ENCODE measurements around the gene SLC7A5.
"Not testable (repeated sequence)": the region's sequence is repeated elsewhere in the genome, so short reads cannot be mapped to it uniquely, and the experiment has no call there.

SLC7A5 gene

DNA sequence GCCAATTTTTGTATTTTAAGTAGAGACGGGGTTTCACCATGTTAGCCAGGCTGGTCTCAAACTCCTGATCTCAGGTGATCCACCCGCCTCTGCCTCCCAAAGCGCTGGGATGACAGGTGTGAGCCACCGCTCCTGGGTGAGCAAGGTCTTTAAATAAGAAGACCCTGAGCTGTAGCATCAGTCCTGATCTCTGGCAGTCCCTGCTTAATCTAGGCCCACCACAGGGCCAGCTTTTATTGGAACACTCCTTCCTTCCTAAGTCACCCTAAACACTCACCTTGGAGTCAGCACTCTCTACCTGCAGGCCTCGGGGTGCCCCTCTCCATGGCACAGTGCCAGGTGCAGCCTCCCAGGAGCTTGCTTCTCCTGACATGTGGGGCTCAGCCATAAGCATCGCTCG lies 36.2 kb upstream of the SLC7A5 start:
- not testable (repeated sequence) for H3K27me3 ChIP-seq (ENCODE audit: control insufficient read depth in 5 of 5, insufficient read depth in 4 of 5, low read length in 5 of 5)

DNA sequence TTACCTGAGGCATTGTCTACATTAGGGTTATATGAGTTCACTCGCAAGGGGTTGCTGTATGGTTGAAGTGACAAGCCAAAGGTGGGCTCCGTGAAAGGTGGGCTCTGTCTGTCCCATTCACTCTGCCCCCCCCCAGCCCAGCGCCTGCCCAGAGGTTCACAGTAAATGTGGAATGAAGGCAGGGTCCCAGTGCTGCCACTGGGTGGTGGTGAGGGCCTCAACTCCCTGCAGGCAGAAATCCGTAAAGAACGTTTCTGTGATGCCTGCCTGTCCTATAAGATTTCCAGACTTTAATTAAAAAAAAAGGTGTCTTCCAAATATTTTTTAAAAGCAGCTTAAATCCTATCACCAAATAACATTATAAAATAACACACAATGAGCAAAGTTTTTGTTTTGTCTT lies 35.7 kb upstream of the SLC7A5 start:
- H3K4me3 ChIP-seq (ENCODE audit: low read depth in 1 of 5, low read length in 5 of 5); H3K27me3 ChIP-seq (ENCODE audit: control insufficient read depth in 5 of 5, insufficient read depth in 4 of 5, low read length in 5 of 5); H3K9ac ChIP-seq (ENCODE audit: low read length in 5 of 5); H3K36me3 ChIP-seq (ENCODE audit: control insufficient read depth in 5 of 5, insufficient read depth in 5 of 5, low read length in 5 of 5); H3K9me3 ChIP-seq (ENCODE audit: control insufficient read depth in 5 of 5, low read length in 5 of 5); H3K27ac ChIP-seq (ENCODE audit: low read depth, low read length); H3K4me1 ChIP-seq (ENCODE audit: control insufficient read depth in 5 of 5, insufficient read depth in 5 of 5, low read length in 5 of 5): not testable (repeated sequence)

More for the DNA sequence above, 36.2 kb upstream of the SLC7A5 start:
- not testable (repeated sequence) for H3K27ac ChIP-seq (ENCODE audit: low read depth, low read length); H3K4me1 ChIP-seq (ENCODE audit: control insufficient read depth in 5 of 5, insufficient read depth in 5 of 5, low read length in 5 of 5); H3K9me3 ChIP-seq (ENCODE audit: control insufficient read depth in 5 of 5, low read length in 5 of 5); H3K9ac ChIP-seq (ENCODE audit: low read length in 5 of 5); H3K36me3 ChIP-seq (ENCODE audit: control insufficient read depth in 5 of 5, insufficient read depth in 5 of 5, low read length in 5 of 5); H3K4me3 ChIP-seq (ENCODE audit: low read depth in 1 of 5, low read length in 5 of 5)

GRCh38 chr16:87900489-87900888 lies 31.2 kb upstream of the SLC7A5 start:
- not testable (repeated sequence) for H3K9ac ChIP-seq (ENCODE audit: low read length in 5 of 5); H3K9me3 ChIP-seq (ENCODE audit: control insufficient read depth in 5 of 5, low read length in 5 of 5); H3K4me1 ChIP-seq (ENCODE audit: control insufficient read depth in 5 of 5, insufficient read depth in 5 of 5, low read length in 5 of 5); H3K27me3 ChIP-seq (ENCODE audit: control insufficient read depth in 5 of 5, insufficient read depth in 4 of 5, low read length in 5 of 5); H3K36me3 ChIP-seq (ENCODE audit: control insufficient read depth in 5 of 5, insufficient read depth in 5 of 5, low read length in 5 of 5); H3K4me3 ChIP-seq (ENCODE audit: low read depth in 1 of 5, low read length in 5 of 5); H3K27ac ChIP-seq (ENCODE audit: low read depth, low read length)

GRCh38 chr16:87897521-87898505 lies 28.5 kb upstream of the SLC7A5 start:
- H3K4me3 ChIP-seq (ENCODE audit: low read depth in 1 of 5, low read length in 5 of 5), result no peak overlapping the region
- H3K9me3 ChIP-seq (ENCODE audit: control insufficient read depth in 5 of 5, low read length in 5 of 5), result no peaks in the 10 kb centered on the region
- H3K9ac ChIP-seq (ENCODE audit: low read length in 5 of 5), result no peak overlapping the region
- no peak overlapping the region for H3K27ac ChIP-seq (ENCODE audit: low read depth, low read length)
- no peaks in the 10 kb centered on the region for H3K36me3 ChIP-seq (ENCODE audit: control insufficient read depth in 5 of 5, insufficient read depth in 5 of 5, low read length in 5 of 5)
- peaks cover 0 to 6% (median 2%) of the 10 kb centered on the region in 5 donors for H3K27me3 ChIP-seq (ENCODE audit: control insufficient read depth in 5 of 5, insufficient read depth in 4 of 5, low read length in 5 of 5)
- H3K4me1 ChIP-seq (ENCODE audit: control insufficient read depth in 5 of 5, insufficient read depth in 5 of 5, low read length in 5 of 5), result peaks cover 0 to 5% (median 0%) of the 10 kb centered on the region in 5 donors

- H3K36me3 ChIP-seq (ENCODE audit: control insufficient read depth in 5 of 5, insufficient read depth in 5 of 5, low read length in 5 of 5); H3K4me3 ChIP-seq (ENCODE audit: low read depth in 1 of 5, low read length in 5 of 5); H3K4me1 ChIP-seq (ENCODE audit: control insufficient read depth in 5 of 5, insufficient read depth in 5 of 5, low read length in 5 of 5); H3K9ac ChIP-seq (ENCODE audit: low read length in 5 of 5); H3K27ac ChIP-seq (ENCODE audit: low read depth, low read length); H3K27me3 ChIP-seq (ENCODE audit: control insufficient read depth in 5 of 5, insufficient read depth in 4 of 5, low read length in 5 of 5); H3K9me3 ChIP-seq (ENCODE audit: control insufficient read depth in 5 of 5, low read length in 5 of 5): not testable (repeated sequence)
Observed at GRCh38 chr16:87896924-87897520, 27.7 kb upstream of the SLC7A5 start.

- not testable (repeated sequence) for H3K9ac ChIP-seq (ENCODE audit: low read length in 5 of 5); H3K4me1 ChIP-seq (ENCODE audit: control insufficient read depth in 5 of 5, insufficient read depth in 5 of 5, low read length in 5 of 5); H3K27ac ChIP-seq (ENCODE audit: low read depth, low read length); H3K4me3 ChIP-seq (ENCODE audit: low read depth in 1 of 5, low read length in 5 of 5); H3K36me3 ChIP-seq (ENCODE audit: control insufficient read depth in 5 of 5, insufficient read depth in 5 of 5, low read length in 5 of 5); H3K27me3 ChIP-seq (ENCODE audit: control insufficient read depth in 5 of 5, insufficient read depth in 4 of 5, low read length in 5 of 5); H3K9me3 ChIP-seq (ENCODE audit: control insufficient read depth in 5 of 5, low read length in 5 of 5)
Observed at GRCh38 chr16:87896176-87896890, 27.0 kb upstream of the SLC7A5 start.

DNA sequence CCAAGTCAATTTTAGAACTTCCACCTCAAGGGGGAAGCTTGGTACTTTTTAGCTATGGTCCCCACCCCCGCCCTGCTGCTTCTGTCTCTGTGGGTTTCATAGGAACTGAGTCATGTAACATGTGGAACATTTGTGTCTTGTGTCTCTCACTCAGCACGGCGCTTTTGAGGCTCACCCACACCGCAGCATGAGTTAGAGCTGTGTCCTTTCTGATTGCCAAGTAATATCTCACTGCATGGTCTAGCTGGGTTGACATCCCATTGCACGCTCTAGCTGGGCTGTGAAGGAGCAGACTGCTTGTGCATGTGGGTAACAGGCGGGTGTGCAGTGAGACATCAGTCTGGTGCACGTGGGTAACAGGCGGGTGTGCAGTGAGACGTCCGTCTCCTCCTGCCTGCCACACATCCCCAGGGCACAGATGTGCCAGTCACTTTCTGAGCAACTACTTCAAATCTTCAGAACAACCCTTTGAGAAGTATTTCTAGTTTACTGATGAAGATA lies 26.4 kb upstream of the SLC7A5 start:
- Histone ChIP-seq H3K4me1 (ENCODE audit: control insufficient read depth in 5 of 5, insufficient read depth in 5 of 5, low read length in 5 of 5) (peaks cover 0 to 5% (median 0%) of the 10 kb centered on the region in 5 donors), H3K36me3 (ENCODE audit: control insufficient read depth in 5 of 5, insufficient read depth in 5 of 5, low read length in 5 of 5) (no peaks in the 10 kb centered on the region), H3K27ac (ENCODE audit: low read depth, low read length) (no peak overlapping the region), H3K4me3 (ENCODE audit: low read depth in 1 of 5, low read length in 5 of 5) (no peak overlapping the region), H3K9ac (ENCODE audit: low read length in 5 of 5) (no peak overlapping the region), H3K9me3 (ENCODE audit: control insufficient read depth in 5 of 5, low read length in 5 of 5) (no peaks in the 10 kb centered on the region), H3K27me3 (ENCODE audit: control insufficient read depth in 5 of 5, insufficient read depth in 4 of 5, low read length in 5 of 5) (peaks cover 0 to 6% (median 2%) of the 10 kb centered on the region in 5 donors)

GRCh38 chr16:87894005-87894404 lies 24.7 kb upstream of the SLC7A5 start:
- not testable (repeated sequence) for H3K36me3 ChIP-seq (ENCODE audit: control insufficient read depth in 5 of 5, insufficient read depth in 5 of 5, low read length in 5 of 5); H3K9ac ChIP-seq (ENCODE audit: low read length in 5 of 5); H3K9me3 ChIP-seq (ENCODE audit: control insufficient read depth in 5 of 5, low read length in 5 of 5); H3K4me1 ChIP-seq (ENCODE audit: control insufficient read depth in 5 of 5, insufficient read depth in 5 of 5, low read length in 5 of 5); H3K27ac ChIP-seq (ENCODE audit: low read depth, low read length); H3K4me3 ChIP-seq (ENCODE audit: low read depth in 1 of 5, low read length in 5 of 5); H3K27me3 ChIP-seq (ENCODE audit: control insufficient read depth in 5 of 5, insufficient read depth in 4 of 5, low read length in 5 of 5)

GRCh38 chr16:87891764-87892163 lies 22.5 kb upstream of the SLC7A5 start:
- Histone ChIP-seq H3K27ac (ENCODE audit: low read depth, low read length) (no peak overlapping the region), H3K9me3 (ENCODE audit: control insufficient read depth in 5 of 5, low read length in 5 of 5) (peaks cover 0 to 5% (median 0%) of the 10 kb centered on the region in 5 donors), H3K4me3 (ENCODE audit: low read depth in 1 of 5, low read length in 5 of 5) (no peak overlapping the region), H3K9ac (ENCODE audit: low read length in 5 of 5) (no peak overlapping the region), H3K27me3 (ENCODE audit: control insufficient read depth in 5 of 5, insufficient read depth in 4 of 5, low read length in 5 of 5) (no peaks in the 10 kb centered on the region), H3K4me1 (ENCODE audit: control insufficient read depth in 5 of 5, insufficient read depth in 5 of 5, low read length in 5 of 5) (peaks cover 0 to 5% (median 0%) of the 10 kb centered on the region in 5 donors), H3K36me3 (ENCODE audit: control insufficient read depth in 5 of 5, insufficient read depth in 5 of 5, low read length in 5 of 5) (no peaks in the 10 kb centered on the region)

- not testable (repeated sequence) for H3K27me3 ChIP-seq (ENCODE audit: control insufficient read depth in 5 of 5, insufficient read depth in 4 of 5, low read length in 5 of 5); H3K4me1 ChIP-seq (ENCODE audit: control insufficient read depth in 5 of 5, insufficient read depth in 5 of 5, low read length in 5 of 5); H3K9ac ChIP-seq (ENCODE audit: low read length in 5 of 5); H3K9me3 ChIP-seq (ENCODE audit: control insufficient read depth in 5 of 5, low read length in 5 of 5); H3K4me3 ChIP-seq (ENCODE audit: low read depth in 1 of 5, low read length in 5 of 5); H3K27ac ChIP-seq (ENCODE audit: low read depth, low read length); H3K36me3 ChIP-seq (ENCODE audit: control insufficient read depth in 5 of 5, insufficient read depth in 5 of 5, low read length in 5 of 5)
Observed at GRCh38 chr16:87889762-87890161, 20.5 kb upstream of the SLC7A5 start.

Measured in subcutaneous abdominal adipose tissue (tissue), 5 donors.